Type B pancreatic cell (in vitro differentiated cells): ENCODE results near the gene RPS6KA2. TPM values are rescaled to one million over a fixed set of nuclear protein-coding genes. Genes with fewer than 3 reads are reported as not detected.

Experiments used
- DNase-seq: peaks from one replicate; pipeline ENCODE4 v3.0.0; 2021; ENCODE audit warnings: mixed read lengths; ENCODE audit not compliant: unreplicated experiment; ENCODE audit errors: extremely low spot score
- H3K27ac Mint-ChIP-seq: 2 replicates; pipeline ENCODE4 v1.8.0; 2021; ENCODE audit warnings: mild to moderate bottlenecking, mixed read lengths
- H3K27me3 Mint-ChIP-seq: 2 replicates; pipeline ENCODE4 v1.8.0; 2021; ENCODE audit warnings: mixed read lengths
- H3K36me3 Mint-ChIP-seq: 2 replicates; pipeline ENCODE4 v1.8.0; 2021; ENCODE audit warnings: mixed read lengths
- H3K4me1 Mint-ChIP-seq: one replicate; pipeline ENCODE4 v1.8.0; 2021; ENCODE audit warnings: mixed read lengths; ENCODE audit not compliant: unreplicated experiment
- H3K4me3 Mint-ChIP-seq: 2 replicates; pipeline ENCODE4 v1.8.0; 2021; ENCODE audit warnings: mild to moderate bottlenecking, mixed read lengths
- H3K9me3 Mint-ChIP-seq: 2 replicates; pipeline ENCODE4 v1.8.0; 2021; ENCODE audit warnings: mixed read lengths
- total RNA-seq: library from RNA; stranded (reverse); gene quantifications from 2 replicates; pipeline ENCODE4 v1.2.1, GENCODE V29; 2021; ENCODE audit warnings: low replicate concordance
- TF ChIP-seq, protein P1 (sequence below): fragments of 200-600 bp; sonication (generic); conservative IDR thresholded peaks from 2 replicates; pipeline ENCODE4 v1.5.0; 2021; ENCODE audit warnings: antibody characterized with exemption, mild to moderate bottlenecking

Gene RPS6KA2
- total RNA-seq, 1 donor from 2014 or later, result 23.8 TPM

DNA sequence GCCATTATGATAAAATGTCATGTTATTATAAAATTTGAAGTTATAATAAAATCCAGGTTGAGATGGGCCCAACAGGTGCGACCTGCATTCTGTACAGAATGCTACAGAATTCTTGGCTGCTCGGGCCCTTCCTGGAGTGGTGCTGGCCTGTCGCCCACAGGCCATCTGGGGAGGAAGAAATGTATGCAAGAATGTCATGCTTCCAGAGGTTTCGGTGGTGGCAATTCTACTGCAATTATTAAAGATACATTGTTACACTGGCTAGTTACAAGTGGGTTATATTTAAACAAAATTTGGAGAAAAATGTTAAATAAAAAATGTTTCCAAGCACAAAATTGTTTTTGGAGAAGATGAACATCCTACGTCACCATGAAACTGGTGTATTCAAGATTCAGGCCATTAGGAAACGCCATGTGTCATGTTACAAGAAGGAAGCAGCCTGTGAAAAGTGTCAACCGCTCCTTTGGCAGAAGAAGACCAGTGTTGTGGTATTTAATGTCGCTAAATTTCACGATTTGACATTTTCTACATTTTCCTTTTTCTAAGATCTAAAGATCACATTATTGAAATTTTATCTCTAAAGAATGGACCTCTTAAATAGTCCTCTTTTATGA, 47.7 kb downstream of the RPS6KA2 start:
- no peak overlapping the region for H3K4me3 Mint-ChIP-seq
- H3K36me3 Mint-ChIP-seq, result peaks cover 28% of the 10 kb centered on the region
- DNase-seq, result peak; percentile 8
- TF ChIP-seq, protein P1, sequence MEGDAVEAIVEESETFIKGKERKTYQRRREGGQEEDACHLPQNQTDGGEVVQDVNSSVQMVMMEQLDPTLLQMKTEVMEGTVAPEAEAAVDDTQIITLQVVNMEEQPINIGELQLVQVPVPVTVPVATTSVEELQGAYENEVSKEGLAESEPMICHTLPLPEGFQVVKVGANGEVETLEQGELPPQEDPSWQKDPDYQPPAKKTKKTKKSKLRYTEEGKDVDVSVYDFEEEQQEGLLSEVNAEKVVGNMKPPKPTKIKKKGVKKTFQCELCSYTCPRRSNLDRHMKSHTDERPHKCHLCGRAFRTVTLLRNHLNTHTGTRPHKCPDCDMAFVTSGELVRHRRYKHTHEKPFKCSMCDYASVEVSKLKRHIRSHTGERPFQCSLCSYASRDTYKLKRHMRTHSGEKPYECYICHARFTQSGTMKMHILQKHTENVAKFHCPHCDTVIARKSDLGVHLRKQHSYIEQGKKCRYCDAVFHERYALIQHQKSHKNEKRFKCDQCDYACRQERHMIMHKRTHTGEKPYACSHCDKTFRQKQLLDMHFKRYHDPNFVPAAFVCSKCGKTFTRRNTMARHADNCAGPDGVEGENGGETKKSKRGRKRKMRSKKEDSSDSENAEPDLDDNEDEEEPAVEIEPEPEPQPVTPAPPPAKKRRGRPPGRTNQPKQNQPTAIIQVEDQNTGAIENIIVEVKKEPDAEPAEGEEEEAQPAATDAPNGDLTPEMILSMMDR, result no peak
- H3K4me1 Mint-ChIP-seq, result peaks cover 8% of the 10 kb centered on the region
- peaks cover 13% of the 10 kb centered on the region for H3K9me3 Mint-ChIP-seq
- no peaks in the 10 kb centered on the region for H3K27me3 Mint-ChIP-seq
- no peak overlapping the region for H3K27ac Mint-ChIP-seq

DNA sequence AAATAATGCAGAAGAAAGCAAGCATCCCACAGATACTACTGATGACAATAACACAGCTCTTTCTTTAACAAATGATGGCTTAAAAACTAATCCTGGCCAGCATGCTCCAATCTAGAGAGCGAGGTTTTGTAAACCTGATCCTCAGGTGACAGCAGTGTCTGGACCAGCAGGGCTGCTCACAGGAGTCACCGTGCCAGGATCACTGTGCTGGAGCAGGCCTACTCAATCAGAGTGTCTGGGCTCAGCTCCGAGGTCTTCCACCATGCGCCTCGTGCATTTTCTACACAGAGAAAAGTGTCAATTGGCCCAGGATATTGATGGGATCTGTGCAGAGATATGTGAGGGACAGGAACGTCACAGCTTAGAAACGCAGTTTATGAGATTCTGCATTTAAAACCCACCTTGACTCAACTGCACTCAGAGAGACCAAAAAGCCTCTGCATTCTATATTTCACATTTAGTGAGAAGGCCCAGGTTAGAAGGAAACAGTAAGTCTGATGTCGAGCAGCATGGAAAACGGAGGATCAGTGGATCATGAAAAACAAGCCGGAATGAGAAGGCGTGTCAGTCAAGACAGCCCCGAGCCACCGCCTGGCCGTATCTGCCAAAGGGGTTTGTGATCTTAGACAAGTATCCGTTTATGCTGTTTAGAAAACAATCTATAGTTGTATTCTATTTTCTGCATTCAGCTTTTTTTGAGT, 48.4 kb downstream of the RPS6KA2 start:
- H3K36me3 Mint-ChIP-seq, result peaks cover 28% of the 10 kb centered on the region
- DNase-seq, result peak; percentile 29
- TF ChIP-seq, protein P1, result no peak
- H3K4me3 Mint-ChIP-seq, result no peak overlapping the region
- no peak overlapping the region for H3K27ac Mint-ChIP-seq
- H3K27me3 Mint-ChIP-seq, result no peaks in the 10 kb centered on the region
- peaks cover 8% of the 10 kb centered on the region for H3K4me1 Mint-ChIP-seq
- H3K9me3 Mint-ChIP-seq, result peaks cover 13% of the 10 kb centered on the region

DNA sequence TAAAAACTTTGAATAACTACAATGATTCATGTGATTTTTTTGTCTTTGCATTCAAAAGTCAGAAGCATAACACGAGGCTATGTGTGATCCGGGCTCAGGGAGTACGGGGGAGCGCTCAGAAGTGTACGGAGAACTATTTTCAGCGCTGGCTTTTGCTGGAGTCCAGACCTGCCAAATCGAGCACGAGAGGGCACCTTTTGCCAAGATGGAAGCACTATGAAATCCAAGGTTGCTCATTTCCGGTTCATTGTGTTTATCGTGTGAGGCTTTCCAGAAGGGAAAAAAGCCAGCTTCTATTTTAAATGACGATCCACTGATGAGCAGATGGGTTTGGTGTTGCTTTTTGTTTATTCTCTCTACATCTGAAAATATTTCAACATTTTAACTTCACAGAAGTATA, 51.8 kb downstream of the RPS6KA2 start:
- Mint-ChIP-seq H3K36me3 (peaks cover 28% of the 10 kb centered on the region), H3K27me3 (no peaks in the 10 kb centered on the region), H3K9me3 (peaks cover 13% of the 10 kb centered on the region), H3K4me1 (peaks cover 12% of the 10 kb centered on the region), H3K4me3 (no peak overlapping the region), H3K27ac (no peak overlapping the region)
- TF ChIP-seq, protein P1, result no peak
- DNase-seq, result no peak

DNA sequence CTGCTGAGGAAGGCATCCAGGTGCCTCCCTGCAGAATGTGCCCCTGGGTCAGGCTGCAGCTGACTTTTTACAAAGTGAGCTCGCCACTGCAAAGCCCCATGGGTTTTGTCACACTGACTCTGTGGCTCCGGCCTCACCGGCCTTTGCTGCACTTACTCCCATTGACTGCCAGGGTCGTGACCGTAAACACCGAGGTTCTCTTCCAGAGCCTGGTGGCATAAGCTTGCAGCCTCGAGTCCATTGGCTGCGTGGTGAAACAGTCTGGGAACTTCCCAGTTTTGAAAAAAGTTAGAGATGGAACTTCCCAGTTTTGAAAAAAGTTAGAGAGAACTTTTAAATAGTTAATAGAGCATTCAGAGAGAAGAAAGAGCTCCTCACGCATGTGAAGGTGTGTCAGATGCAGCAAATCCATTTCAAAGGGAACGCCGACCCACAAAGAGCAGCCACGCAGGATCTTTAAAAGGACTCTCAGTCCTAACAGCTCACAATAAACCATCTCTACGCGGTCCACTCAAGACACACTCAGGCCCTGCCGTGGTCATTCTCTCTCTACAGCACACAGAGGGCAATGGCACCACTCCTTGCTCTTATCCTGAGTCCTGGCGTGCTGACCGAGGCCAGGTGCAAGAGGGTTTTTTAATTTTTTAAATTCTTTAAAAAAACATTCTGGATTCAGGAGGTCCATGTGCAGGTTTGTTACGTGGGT, 53.4 kb downstream of the RPS6KA2 start:
- no peak overlapping the region for H3K27ac Mint-ChIP-seq
- H3K4me3 Mint-ChIP-seq, result no peak overlapping the region
- H3K4me1 Mint-ChIP-seq, result peaks cover 12% of the 10 kb centered on the region
- H3K36me3 Mint-ChIP-seq, result peaks cover 20% of the 10 kb centered on the region
- TF ChIP-seq, protein P1, result no peak
- no peaks in the 10 kb centered on the region for H3K27me3 Mint-ChIP-seq
- DNase-seq, result no peak
- peaks cover 13% of the 10 kb centered on the region for H3K9me3 Mint-ChIP-seq

DNA sequence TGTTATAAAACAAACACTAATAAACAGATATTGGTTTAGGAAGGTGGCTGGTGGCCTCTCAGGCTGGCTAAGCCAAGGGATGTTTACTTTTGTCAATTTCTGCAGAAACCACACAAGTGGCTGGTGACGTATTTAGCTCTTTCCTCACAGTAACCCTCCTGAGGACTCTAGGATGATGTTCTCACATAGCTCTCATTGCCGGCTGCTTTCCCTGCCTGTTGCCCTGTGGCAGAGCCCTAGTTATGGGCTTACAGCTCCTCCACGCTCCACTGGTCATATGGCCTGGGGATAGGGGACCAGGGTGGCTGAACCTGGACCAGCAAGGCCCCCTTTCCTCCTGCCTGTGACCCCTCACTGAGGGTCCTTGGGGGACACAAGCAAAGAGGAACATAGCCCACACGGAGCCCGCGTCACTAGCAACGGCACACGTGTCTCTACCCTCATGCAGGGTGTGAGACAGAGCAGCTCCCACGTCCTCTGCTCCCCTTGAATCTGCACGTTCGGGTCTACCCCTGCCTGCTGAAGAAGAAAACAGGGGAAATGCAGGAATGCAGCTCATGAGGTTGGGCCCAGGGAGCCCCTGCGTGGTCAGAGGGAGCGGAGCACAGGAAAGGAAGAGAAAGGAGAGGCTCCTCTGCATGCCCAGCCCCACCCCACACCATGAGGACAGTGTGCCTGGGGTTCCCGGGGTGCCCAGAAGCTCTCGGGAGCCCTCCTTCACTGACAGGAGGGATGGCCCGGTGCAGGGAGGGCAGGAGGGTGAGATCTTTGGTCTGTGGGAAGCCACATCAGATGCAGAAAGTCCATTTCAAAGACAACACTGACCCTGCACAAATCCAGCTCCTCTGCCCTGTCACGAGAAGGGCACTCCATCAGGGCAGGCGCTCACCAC, 54.4 kb downstream of the RPS6KA2 start:
- Mint-ChIP-seq H3K4me3 (no peak overlapping the region), H3K27ac (peak overlapping the region; percentile 63), H3K27me3 (no peaks in the 10 kb centered on the region), H3K9me3 (peaks cover 13% of the 10 kb centered on the region), H3K4me1 (peaks cover 12% of the 10 kb centered on the region), H3K36me3 (peaks cover 19% of the 10 kb centered on the region)
- peak; percentile 58 for DNase-seq
- TF ChIP-seq, protein P1, result no peak
